Measurements from ENCODE around the gene COL20A1. TPM values are rescaled to one million over a fixed set of nuclear protein-coding genes. Genes with fewer than 3 reads are reported as not detected.
A peak's percentile ranks its signal among the peaks of the same experiment; 100 is the strongest.
"Not testable (repeated sequence)": the region's sequence is repeated elsewhere in the genome, so short reads cannot be mapped to it uniquely, and the experiment has no call there.

COL20A1 gene
- polyA plus RNA-seq, 2 of the 4 experiments (the other 2 are of a cell fraction): 0.21 to 0.93 TPM

GRCh38 chr20:63249891-63250290 is 43.1 kb upstream of the COL20A1 start (continued):
- TF ChIP-seq PBX3 (IDR thresholded peaks at IDR 0.05): no peak
- TF ChIP-seq MAFK (IDR thresholded peaks at IDR 0.05; ENCODE audit: partially characterized antibody): no peak

GRCh38 chr20:63251350-63251749 is 41.6 kb upstream of the COL20A1 start:
- ATAC-seq, FAIRE-seq, H3K4me2 ChIP-seq, H3K9me3 ChIP-seq, H3K4me3 ChIP-seq, POLR2A ChIA-PET: not testable (repeated sequence)
- CTCF ChIA-PET: interaction anchor here (1.1 to 6.9 kb wide), 7 partner anchors 9 to 76 kb away, joined by 4 to 154 read pairs (median 5); partner anchors contain the start of gene BIRC7
- H3K27ac ChIP-seq: peak overlapping the region; percentile 33 to 94; a peak in 4 of 6 replicates
- TF ChIP-seq CTCF (IDR thresholded peaks at IDR 0.05) (peak; percentile 42), SMC3 (IDR thresholded peaks at IDR 0.05) (peak; percentile 70), RAD21 (conservative IDR thresholded peaks at IDR 0.05 in 1 of 2, IDR thresholded peaks at IDR 0.05 in 1 of 2) (peak; percentile 54 to 58)
- peaks cover 59% of the 10 kb centered on the region for H3K4me1 ChIP-seq
- WGBS (ENCODE audit: missing lambda C conversion rate): 27% methylated on average over 14 of the region's 14 CpGs
- peak in 1 of 2 experiments; percentile 51 for DNase-seq (ENCODE audit: low read depth in 1 of 2, low spot score in 1 of 2)

- ChIA-PET POLR2A (interaction anchor here (1.1 kb wide), 1 partner anchor 28 kb away, joined by 5 read pairs; no protein-coding TSS in a partner anchor), CTCF (interaction anchor here (1.1 to 6.9 kb wide), 9 partner anchors 8 to 77 kb away, joined by 3 to 154 read pairs (median 5); partner anchors contain the start of gene BIRC7)
- Histone ChIP-seq H3K4me2 (no peak overlapping the region), H3K27ac (peak overlapping the region; percentile 33 to 94; a peak in 5 of 6 replicates), H3K4me3 (no peak overlapping the region), H3K9me3 (no peaks in the 10 kb centered on the region), H3K4me1 (peaks cover 59% of the 10 kb centered on the region)
- FAIRE-seq: no peak
- no peak for ATAC-seq
- no peak for TF ChIP-seq EHF (CRISPR knock-in tag; IDR thresholded peaks at IDR 0.05)
- no peak for TF ChIP-seq KDM1A (IDR thresholded peaks at IDR 0.05; ENCODE audit: low read depth)
- no peak for DNase-seq (ENCODE audit: low read depth in 1 of 2, low spot score in 1 of 2)
- WGBS (ENCODE audit: missing lambda C conversion rate): 75% methylated on average over 7 of the region's 8 CpGs
Observed at GRCh38 chr20:63252284-63252711, 40.7 kb upstream of the COL20A1 start.

GRCh38 chr20:63253065-63253437 is 39.9 kb upstream of the COL20A1 start:
- FAIRE-seq: no peak
- WGBS (ENCODE audit: missing lambda C conversion rate): 83% methylated on average over 9 of the region's 16 CpGs
- ChIA-PET CTCF (interaction anchor here (1.3 to 6.9 kb wide), 5 partner anchors 17 to 35 kb away, joined by 3 to 154 read pairs (median 9); partner anchors contain the start of gene BIRC7), POLR2A (interaction anchor here (1.1 kb wide), 1 partner anchor 29 kb away, joined by 5 read pairs; no protein-coding TSS in a partner anchor)
- no peaks in the 10 kb centered on the region for H3K9me3 ChIP-seq
- TF ChIP-seq REST (IDR thresholded peaks at IDR 0.05) (no peak), BHLHE40 (IDR thresholded peaks at IDR 0.05; ENCODE audit: low read depth, low read length) (no peak), GATA3 (IDR thresholded peaks at IDR 0.05; ENCODE audit: borderline replicate concordance) (no peak), NR3C1 (IDR thresholded peaks at IDR 0.05) (no peak), PBX3 (IDR thresholded peaks at IDR 0.05) (no peak), ZNF302 (CRISPR knock-in tag; IDR thresholded peaks at IDR 0.05) (no peak), FOXS1 (CRISPR knock-in tag; IDR thresholded peaks at IDR 0.05) (no peak), SREBF2 (IDR thresholded peaks at IDR 0.05) (no peak), RNF2 (IDR thresholded peaks at IDR 0.05; ENCODE audit: borderline replicate concordance, low read depth) (no peak), CBX8 (IDR thresholded peaks at IDR 0.05) (no peak)
- peak overlapping the region; percentile 50 for H3K4me3 ChIP-seq
- H3K27ac ChIP-seq: peak overlapping the region; percentile 67 to 94; a peak in 5 of 6 replicates
- no peak for DNase-seq (ENCODE audit: low read depth in 1 of 2, low spot score in 1 of 2)
- no peak for ATAC-seq
- H3K4me2 ChIP-seq: peak overlapping the region; percentile 90
- H3K4me1 ChIP-seq: peaks cover 56% of the 10 kb centered on the region

Data from A549 (cell line).